GM18873 (cell line): ENCODE results near the gene PRKCI.
"Not testable (repeated sequence)": the region's sequence is repeated elsewhere in the genome, so short reads cannot be mapped to it uniquely, and the experiment has no call there.

Experiments
- ATAC-seq: cut with Tn5 transposase; IDR thresholded peaks from one replicate; pipeline ENCODE4 v1.9.1; 2021; ENCODE audit warnings: mild to moderate bottlenecking, moderate library complexity, moderate number of reproducible peaks; ENCODE audit not compliant: unreplicated experiment, low FRiP score

The PRKCI gene

DNA sequence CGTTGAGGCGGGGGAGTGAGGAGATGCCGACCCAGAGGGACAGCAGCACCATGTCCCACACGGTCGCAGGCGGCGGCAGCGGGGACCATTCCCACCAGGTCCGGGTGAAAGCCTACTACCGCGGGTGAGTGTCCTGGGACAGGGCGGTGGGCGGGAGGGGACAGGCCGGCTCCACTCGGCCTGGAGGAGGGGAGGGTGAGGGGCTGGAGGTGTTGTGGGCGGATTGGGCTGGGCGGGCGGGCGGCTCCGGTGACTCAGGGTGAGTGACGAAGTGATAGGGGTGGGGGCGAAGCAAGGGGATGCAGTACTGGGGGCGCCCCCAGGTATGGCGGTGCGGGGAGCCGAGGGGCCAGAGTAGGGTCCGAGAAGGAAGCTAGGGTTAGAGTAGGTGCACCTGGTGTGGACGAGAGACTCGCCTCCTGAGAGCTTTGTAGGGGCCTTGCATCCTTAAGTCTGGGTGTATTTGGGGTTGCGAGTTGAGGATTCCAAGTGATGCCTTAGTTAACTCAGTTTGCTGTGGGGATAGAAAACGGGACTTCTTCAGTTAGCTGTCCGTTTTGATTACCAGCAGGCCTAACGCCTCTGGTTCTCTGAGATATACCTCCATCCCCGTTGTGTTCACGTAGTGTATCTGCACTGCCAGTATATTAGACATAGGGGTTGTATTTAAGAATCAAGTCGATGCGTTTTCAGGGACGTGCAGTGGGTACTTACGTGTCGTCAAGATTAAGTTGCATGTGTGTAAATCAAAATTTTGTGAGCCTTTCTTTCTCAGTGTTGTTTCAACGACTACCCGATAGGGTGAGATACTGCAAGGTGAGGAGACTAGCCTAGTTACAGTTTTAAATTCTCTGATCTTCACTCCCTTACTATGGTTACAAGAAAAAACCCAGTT lies 670 bp downstream of the PRKCI start:
- ATAC-seq, result peak; percentile 9

DNA sequence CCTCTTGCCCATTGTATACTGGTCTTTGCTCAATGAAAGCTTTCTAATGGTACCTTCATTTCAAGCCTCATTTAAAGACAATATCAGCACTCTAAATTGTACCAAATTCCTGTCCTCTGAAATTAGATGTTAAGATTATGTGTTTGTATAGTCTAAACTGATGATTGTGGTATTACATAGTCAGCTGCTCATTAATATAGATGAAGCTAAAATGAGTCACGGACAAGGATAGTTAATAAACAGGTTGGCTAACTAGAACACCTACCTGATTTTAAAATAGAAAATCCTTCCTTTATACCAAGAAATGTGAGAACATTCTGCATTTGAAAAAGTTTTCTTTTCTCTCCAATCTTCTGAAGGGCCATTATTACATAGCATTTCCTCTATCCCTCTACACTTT lies 2.9 kb downstream of the PRKCI start:
- no peak for ATAC-seq

DNA sequence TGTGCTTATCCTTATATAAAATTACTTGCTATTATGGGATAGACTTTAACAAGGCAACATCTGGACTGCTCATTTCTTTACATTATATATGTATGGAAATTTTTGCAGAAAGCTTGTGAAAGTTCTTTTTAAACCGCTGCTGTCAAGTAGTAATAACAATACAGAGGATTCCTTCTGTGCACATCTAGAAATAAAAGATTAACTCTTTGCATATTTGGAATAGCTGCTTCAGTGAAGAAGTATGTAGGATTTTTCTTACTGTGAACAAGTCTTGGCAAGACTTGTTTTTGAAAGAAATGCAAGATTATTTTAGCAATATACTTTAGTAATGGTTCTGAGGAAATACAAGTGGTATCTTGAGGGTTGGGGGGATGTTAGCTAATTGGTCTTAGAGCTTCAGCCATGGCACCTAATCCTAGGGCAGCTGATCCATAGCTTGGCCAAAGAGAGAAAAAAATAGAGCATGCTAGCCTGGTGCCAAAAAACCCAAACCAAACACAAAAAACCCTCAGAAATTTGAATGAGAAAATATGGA lies 4.3 kb downstream of the PRKCI start:
- ATAC-seq, result no peak

DNA sequence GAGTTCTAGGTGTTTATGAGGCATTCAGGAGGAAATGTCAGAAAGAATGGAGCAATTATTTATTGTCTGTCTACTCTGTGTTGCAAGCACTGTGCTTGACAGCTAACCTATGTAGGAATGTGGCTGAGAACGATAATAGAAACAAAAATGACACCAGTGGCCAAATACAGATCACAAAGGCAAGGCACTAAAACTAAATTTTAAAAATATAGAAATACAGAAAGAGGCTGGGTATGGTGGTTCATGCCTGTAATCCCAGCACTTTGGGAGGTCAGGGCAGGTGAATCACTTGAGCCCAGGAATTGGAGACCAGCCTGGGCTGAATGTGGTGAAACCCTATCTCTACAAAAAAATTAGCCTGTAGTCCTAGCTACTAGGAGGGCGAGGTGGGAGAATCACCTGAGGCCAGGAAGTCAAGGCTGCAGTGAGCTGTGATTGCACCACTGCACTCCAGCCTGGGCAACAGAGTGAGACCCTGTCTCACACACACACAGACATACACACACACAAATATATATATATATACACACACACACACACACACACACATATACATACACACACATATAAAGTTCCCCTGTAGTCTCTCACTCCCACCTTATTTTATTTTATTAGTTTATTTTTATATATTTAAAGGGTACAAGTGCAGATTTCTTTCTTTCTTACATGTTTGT lies 6.0 kb downstream of the PRKCI start:
- ATAC-seq, result no peak

DNA sequence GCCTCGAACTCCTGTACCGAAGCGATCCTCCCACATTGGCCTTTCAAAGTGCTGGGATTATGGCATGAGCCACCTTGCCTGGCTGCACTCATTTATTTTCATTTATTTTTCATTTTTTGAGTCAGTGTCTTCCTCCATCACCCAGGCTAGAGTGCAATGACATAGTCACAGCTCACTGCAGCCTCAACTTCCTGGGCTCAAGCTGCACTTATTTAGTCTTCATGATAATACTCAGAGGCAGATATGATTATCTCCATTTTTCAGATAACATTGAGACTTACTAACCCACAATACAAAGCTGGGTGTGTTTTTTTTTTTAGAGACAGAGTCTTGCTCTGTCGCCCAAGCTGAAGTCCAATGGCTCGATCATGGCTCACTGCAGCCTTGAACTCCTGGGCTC lies 10.0 kb downstream of the PRKCI start:
- ATAC-seq, result no peak

DNA sequence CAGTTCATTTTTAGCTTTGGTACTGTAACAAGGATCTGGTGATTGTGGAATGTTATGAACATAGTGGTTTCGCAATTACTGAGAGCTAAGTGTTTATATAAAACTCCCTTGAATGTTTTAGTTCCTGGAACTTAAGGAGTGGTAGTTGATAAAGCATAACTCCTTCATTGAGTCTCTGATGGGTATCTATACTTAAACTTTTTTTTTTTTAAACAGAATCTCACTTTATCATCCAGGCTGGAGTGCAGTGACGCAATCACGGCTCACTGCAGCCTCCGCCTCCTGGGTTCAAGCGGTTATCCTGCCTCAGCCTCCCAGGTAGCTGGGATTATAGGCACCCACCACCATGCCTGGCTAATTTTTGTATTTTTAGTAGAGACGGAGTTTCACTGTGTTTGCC lies 11.3 kb downstream of the PRKCI start:
- ATAC-seq, result no peak

DNA sequence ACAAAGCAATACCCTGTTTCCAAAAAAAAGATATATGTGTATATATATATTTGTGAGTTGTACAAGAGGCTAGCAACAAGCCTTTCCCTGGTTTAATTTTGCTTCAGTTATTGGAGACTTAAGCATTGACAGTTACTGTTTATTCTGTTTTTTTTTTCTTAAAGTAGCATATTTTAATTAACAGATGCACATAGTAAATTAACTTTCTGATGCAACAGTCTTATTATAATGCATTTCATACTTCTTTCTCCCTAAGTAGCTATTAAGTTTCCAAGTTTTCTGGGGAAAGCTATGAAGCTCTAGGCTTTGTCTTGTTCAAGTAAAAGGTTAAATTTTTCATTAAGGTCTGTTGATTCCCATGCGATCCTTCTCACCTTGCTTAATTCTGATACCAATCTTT lies 17.9 kb downstream of the PRKCI start:
- no peak for ATAC-seq

DNA sequence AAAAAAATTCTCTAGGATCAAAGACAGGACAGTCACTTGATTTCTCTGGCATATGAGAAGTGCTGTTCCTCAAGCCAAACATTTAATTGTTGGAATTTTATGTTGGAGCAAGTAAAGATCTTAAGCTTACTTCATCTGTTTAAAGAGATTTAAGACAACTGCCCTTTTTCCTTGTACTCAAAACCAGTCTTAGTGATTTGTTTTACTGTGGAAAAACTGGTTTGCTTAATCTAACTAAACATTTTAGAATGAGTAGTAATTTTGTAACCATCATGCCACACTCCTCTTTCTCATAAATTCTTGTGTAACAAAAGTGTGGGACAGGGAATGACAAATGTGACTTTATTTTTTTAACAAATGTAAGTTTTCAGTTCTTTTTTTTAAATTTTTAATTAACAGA lies 18.4 kb downstream of the PRKCI start:
- ATAC-seq, result no peak

DNA sequence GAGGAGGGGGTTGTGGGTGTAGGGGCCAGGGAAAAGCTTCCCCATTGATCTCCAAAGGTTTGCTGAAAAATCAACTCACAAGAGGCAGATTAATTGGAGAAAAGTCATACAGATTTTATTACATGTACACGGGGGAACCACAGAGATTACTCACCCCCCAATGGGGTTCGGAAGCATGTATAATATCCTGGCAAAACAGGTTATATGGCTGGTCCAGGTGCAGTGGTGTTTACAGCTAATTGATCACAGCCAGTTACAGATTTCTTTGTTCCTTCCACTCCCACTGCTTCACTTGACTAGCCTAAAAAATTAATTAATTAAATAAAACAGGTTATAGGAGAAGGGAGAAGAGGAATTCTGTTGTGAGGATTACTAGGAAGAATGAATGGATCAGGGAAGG lies 22.4 kb downstream of the PRKCI start:
- ATAC-seq, result no peak

DNA sequence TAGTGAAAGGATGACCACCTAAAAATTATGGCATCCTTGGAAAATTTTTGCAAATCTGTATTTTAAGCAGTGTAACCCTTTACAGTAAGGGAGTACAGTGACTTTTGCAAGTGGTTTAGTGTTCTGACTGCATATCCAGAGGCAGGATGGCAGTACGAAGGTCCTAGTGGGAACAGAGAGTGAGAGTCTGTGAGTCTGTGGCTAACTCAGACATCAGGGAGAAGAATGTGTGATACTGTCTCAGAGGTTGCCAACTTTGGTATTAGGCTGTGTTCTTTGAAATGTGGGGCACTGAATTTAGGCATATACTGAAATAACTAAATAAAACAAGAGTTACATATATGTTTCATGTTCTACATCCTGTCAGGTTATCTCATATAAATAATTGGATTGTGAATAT lies 25.7 kb downstream of the PRKCI start:
- no peak for ATAC-seq

DNA sequence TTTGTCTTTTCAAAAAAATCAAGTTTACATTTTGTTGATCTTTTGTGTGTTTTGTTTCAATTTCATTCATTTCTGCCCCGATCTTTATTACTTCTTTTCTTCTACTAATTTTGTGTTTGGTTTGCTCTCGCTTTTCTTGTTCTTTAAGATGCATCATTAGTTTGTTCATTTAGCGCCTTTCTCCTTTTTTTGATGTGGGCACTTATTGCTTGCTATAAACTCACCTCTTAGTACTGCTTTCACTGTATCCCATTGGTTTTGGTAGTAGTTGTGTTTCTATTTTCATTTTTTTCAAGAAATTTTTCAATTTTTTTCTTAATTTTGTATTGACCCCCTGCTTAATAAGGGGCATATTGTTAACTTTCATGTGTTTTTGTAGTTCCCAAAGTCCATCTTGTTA lies 34.4 kb downstream of the PRKCI start:
- ATAC-seq, result no peak

DNA sequence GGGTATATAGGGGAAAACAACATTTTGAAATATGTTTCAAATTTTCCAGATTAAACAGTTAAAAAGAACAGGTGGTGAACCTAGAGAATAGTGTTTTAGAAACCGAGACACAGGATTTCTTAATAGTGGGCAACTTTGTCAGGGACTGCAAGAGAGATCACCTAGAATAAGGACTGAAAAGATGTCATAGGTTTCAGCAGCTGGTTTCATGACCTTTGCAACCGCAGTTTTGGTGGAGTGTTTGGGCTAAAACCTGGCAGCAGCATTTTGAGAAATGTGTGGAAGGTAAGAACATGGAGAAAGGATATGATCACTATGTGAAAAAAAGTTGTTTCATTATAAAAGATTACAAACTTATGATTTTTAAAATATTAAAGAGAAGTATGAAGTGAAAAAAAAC lies 34.9 kb downstream of the PRKCI start:
- ATAC-seq, result peak; percentile 52

DNA sequence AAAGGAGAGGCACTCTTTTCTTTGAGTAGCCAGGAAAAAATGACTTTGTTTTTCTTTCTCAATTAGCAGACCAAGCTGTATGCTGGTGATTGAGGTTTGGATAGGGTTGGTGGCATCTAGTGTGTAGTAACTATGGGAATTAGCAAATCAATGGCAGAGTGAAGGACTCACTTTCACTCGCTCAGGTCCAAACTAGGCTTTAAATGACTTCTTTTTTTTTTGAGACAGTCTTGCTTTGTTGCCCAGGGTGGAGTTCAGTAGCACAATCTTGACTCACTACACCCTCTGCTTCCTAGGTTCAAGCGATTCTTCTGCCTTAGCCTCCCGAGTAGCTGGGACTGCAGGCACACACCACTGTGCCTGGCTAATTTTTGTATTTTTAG lies 35.9 kb downstream of the PRKCI start:
- ATAC-seq, result no peak

DNA sequence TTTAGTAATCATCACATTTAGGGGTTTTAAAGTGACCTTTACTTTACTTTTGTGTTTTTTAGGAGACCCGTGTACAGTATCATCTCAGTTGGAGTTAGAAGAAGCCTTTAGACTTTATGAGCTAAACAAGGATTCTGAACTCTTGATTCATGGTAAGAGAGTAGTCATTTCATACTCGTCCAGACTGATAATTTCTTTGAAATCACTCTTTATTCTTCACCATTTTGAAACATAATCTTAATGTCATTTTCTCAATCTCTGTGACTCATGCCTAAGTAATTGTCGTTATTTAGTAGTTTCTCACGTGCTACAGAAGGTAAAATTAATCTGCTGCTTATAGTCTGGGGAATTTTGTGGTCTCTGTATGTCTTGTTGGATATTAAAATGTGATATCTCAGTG lies 37.7 kb downstream of the PRKCI start:
- no peak for ATAC-seq

DNA sequence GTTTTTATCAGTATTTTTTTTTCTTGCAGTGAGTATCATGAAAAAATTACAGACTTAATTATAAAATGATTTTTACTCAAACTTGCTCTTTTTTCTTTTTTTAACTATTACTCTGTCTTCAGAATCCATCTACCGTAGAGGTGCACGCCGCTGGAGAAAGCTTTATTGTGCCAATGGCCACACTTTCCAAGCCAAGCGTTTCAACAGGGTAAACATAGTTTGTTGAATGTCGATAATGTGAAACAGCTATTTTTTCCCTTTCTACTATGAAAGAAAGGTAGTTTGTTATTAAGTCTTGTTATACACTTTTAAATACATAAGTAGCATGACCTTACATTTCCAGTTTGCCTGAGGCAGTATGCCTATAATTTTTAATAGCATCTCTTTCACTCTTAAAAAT lies 45.6 kb downstream of the PRKCI start:
- no peak for ATAC-seq

DNA sequence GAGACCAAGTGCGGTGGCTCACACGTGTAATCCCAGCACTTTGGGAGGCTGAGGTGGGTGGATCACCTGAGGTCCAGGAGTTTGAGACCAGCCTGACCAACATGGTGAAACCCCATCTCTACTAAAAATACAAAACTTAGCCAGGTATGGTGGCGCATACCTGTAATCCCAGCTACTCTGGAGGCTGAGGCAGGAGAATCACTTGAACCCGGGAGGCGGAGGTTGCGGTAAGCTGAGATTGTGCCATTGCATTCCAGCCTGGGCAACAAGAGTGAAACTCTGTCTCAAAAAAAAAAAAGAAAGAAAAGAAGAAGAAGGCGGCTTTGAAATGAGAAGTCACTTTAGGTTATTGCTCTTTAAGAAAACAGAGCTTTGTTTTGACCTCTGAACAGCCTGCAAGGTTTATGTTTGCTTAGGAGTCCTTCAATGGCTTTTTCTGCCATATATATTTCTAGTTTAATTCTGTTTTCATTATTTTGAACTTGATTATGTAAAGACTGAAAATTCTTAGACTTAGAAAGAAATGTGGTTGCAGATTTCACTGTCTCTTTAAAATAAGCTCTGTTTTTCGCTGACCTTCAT lies 47.5 kb downstream of the PRKCI start:
- not testable (repeated sequence) for ATAC-seq

DNA sequence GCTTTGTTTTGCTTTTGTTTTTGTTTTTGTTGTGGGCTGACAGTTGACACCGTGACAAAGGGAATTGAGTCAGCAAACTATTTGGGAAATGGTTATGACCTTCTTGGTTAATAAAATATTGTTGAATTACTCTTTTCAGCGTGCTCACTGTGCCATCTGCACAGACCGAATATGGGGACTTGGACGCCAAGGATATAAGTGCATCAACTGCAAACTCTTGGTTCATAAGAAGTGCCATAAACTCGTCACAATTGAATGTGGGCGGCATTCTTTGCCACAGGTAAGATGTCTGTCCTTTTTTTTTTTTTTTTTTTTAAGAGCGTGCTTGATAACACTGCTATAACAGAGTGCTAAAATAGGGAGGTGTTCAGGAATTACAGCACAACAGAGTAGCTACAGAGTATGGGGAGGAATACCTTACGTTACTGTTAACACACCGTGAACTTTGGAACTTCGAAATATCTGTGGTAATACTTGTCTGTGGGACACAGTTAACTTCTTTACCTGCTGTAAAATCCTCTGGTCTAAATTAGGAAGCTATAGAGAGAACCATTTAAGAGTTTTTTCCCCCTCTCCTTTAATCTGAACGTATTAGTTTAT lies 48.2 kb downstream of the PRKCI start:
- no peak for ATAC-seq

DNA sequence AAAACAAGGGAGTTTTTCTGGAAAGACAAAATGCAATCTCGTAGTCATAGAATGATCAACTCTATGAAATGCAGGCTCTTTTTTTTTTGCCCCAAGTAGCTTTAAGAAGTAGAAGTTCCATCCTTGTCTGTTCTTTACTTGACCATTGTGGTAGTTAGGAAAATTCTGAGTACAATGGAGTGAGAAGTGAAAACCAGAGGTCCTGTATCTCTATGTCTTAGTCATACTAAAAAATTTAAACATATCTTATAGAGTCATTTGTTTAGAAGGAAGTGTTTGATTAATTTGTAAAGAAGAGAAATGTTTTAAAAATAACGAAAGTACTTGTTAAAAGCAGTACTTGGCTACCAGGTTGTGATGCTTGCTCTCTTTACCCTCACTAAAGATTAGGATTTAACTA lies 52.4 kb downstream of the PRKCI start:
- ATAC-seq, result no peak

DNA sequence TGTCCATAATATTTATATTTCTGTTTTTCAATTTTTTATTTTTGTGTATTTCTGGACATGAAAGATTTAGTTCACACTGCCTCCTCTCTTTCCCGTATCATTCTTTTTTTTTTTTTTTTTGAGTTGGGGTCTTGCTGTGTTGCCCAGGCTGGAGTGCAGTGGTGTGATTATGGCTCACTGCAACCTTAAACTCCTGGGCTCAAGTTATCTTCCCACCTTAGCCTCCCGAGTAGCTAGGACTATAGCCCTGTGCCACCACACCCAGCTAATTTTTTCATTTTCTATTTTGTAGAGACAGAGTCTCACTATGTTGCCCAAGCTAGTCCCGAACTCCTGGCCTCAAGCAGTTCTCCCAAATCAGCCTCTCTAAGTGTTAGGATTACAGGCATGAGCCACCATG lies 53.6 kb downstream of the PRKCI start:
- ATAC-seq, result no peak

DNA sequence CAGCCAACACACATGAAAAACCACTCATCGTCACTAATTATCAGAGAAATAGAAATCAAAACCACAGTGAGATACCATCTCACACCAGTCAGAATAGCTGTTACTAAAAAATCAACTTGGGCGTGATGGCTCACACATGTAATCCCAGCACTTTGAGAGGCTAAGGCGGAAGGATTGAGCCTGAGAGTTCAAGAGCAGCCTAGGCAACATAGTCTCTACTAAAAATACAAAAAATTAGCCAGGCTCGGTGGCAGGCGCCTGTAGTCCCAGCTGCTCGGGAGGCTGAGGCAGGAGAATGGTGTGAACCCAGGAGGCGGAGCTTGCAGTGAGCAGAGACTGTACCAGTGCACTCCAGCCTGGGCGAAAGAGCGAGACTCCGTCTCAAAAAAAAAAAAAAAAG lies 55.1 kb downstream of the PRKCI start:
- ATAC-seq, result not testable (repeated sequence)
